Measurements from ENCODE around the gene YAP1. TPM values are rescaled to one million over a fixed set of nuclear protein-coding genes. Genes with fewer than 3 reads are reported as not detected.

The YAP1 gene
- total and polyA plus RNA-seq, 7 experiments from 2014 or later = 0.15 TPM; not detected in 6

Other genes starting within 250 kb of the YAP1 start
- 1 to 10 TPM in 4 of 5 experiments, under 1 TPM in 1; 0.39 to 3.4 (median 2.6) TPM for gene CEP126, start 195.4 kb upstream of the YAP1 start, total RNA-seq
- 1 to 10 TPM in 1 of 2 donors, under 1 TPM in 1; 0.21 to 1.8 TPM for gene CEP126, start 195.4 kb upstream of the YAP1 start, polyA plus RNA-seq
- not detected for gene ANGPTL5, start 193.9 kb upstream of the YAP1 start, total RNA-seq
- not detected for gene ANGPTL5, start 193.9 kb upstream of the YAP1 start, polyA plus RNA-seq
- gene CFAP300, start 63.0 kb upstream of the YAP1 start, total RNA-seq = not detected
- gene CFAP300, start 63.0 kb upstream of the YAP1 start, polyA plus RNA-seq = not detected
- 100 to 1,000 TPM in 3 of 5 experiments, 10 to 100 TPM in 2; 62.3 to 160 (median 128) TPM for gene BIRC3, start 207.0 kb downstream of the YAP1 start, total RNA-seq
- gene BIRC3, start 207.0 kb downstream of the YAP1 start, polyA plus RNA-seq = 10 to 100 TPM; 18.8 to 47.7 TPM
- 100 to 1,000 TPM in 1 of 5 experiments, 10 to 100 TPM in 4; 37.5 to 103 (median 72.0) TPM for gene BIRC2, start 236.8 kb downstream of the YAP1 start, total RNA-seq
- 10 to 100 TPM; 35.2 to 42.8 TPM for gene BIRC2, start 236.8 kb downstream of the YAP1 start, polyA plus RNA-seq